ENCODE results near the gene AMPD1. TPM values are rescaled to one million over a fixed set of nuclear protein-coding genes. Genes with fewer than 3 reads are reported as not detected.

The AMPD1 gene
- total and polyA plus RNA-seq, 2 experiments from 2014 or later: not detected

GRCh38 chr1:114700036-114700600, 4.8 kb upstream of the AMPD1 start:
- no peak for DNase-seq (ENCODE audit: low read depth in 1 of 2, low spot score in 1 of 2)
- TF ChIP-seq CTCF (IDR thresholded peaks at IDR 0.05; ENCODE audit: low read depth, low read length): no peak
- no peak overlapping the region for H3K27ac ChIP-seq
- H3K4me1 ChIP-seq (ENCODE audit: low read depth): no peaks in the 10 kb centered on the region
- no peak overlapping the region for H3K4me3 ChIP-seq
- H3K27me3 ChIP-seq: peaks cover 25% of the 10 kb centered on the region
- H3K9me3 ChIP-seq (ENCODE audit: low read depth): no peaks in the 10 kb centered on the region
- H3K36me3 ChIP-seq: no peaks in the 10 kb centered on the region

GRCh38 chr1:114696810-114697209, 1.5 kb upstream of the AMPD1 start:
- no peak for TF ChIP-seq CTCF (IDR thresholded peaks at IDR 0.05; ENCODE audit: low read depth, low read length)
- H3K9me3 ChIP-seq (ENCODE audit: low read depth): no peaks in the 10 kb centered on the region
- peaks cover 25% of the 10 kb centered on the region for H3K27me3 ChIP-seq
- no peaks in the 10 kb centered on the region for H3K4me1 ChIP-seq (ENCODE audit: low read depth)
- no peak overlapping the region for H3K4me3 ChIP-seq
- no peak overlapping the region for H3K27ac ChIP-seq
- no peak for DNase-seq (ENCODE audit: low read depth in 1 of 2, low spot score in 1 of 2)
- no peaks in the 10 kb centered on the region for H3K36me3 ChIP-seq

DNA sequence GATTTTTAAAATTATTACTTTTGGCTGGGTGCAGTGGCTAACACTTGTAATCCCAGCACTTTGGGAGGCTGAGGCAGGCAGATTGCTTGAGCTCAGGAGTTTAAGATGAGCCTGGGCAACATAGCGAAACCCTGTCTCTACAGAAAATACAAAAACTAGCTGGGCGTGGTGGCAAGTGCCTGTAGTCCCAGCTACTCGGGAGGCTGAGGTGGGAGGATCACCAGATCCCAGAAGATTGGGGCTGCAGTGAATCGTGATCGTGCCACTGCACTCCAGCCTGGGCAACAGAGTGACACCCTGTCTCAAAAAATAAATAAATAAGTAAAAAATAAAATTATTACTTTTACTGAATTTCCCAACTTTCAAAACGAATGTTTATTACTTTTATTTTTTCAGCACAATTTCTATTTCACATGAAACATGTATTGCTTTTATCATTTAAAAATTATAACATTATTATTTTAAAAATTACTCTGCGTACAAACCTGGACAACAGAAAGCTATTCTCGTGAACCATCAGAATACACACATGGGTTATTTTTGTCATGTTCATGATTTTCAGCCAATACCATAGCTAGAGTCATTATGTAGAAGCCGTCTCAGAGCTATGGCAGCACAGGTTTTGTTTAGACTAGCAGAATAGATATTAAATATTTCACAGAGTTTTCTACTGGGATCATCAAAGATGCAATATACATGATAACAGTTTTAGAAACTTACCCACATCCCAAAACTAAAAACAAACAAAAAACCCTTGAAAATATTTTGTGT, 621 bp downstream of the AMPD1 start:
- DNase-seq (ENCODE audit: low read depth in 1 of 2, low spot score in 1 of 2): no peak
- no peaks in the 10 kb centered on the region for H3K9me3 ChIP-seq (ENCODE audit: low read depth)
- peaks cover 14% of the 10 kb centered on the region for H3K27me3 ChIP-seq
- TF ChIP-seq CTCF (IDR thresholded peaks at IDR 0.05; ENCODE audit: low read depth, low read length): no peak
- no peak overlapping the region for H3K4me3 ChIP-seq
- no peaks in the 10 kb centered on the region for H3K36me3 ChIP-seq
- H3K4me1 ChIP-seq (ENCODE audit: low read depth): no peaks in the 10 kb centered on the region
- H3K27ac ChIP-seq: no peak overlapping the region

DNA sequence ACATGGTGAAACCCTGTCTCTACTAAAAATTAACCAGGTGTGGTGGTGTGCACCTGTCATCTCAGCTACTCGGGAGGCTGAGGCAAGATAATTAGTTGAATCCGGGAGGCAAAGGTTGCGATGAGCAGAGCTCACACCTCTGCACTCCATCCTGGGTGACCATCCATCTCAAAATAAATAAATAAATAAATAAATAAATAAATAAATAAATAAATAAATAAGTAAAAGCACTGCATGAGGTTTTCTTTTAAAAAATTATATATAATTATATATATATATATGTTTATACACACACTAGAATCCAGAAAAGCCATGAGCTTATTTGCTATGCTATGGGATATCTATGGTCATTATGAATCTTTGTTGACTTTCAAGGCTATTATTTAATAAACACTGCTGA, 2.4 kb downstream of the AMPD1 start:
- DNase-seq (ENCODE audit: low read depth in 1 of 2, low spot score in 1 of 2): no peak
- no peaks in the 10 kb centered on the region for H3K9me3 ChIP-seq (ENCODE audit: low read depth)
- no peak overlapping the region for H3K27ac ChIP-seq
- no peaks in the 10 kb centered on the region for H3K36me3 ChIP-seq
- no peaks in the 10 kb centered on the region for H3K4me1 ChIP-seq (ENCODE audit: low read depth)
- no peak for TF ChIP-seq CTCF (IDR thresholded peaks at IDR 0.05; ENCODE audit: low read depth, low read length)
- peaks cover 17% of the 10 kb centered on the region for H3K27me3 ChIP-seq
- no peak overlapping the region for H3K4me3 ChIP-seq

DNA sequence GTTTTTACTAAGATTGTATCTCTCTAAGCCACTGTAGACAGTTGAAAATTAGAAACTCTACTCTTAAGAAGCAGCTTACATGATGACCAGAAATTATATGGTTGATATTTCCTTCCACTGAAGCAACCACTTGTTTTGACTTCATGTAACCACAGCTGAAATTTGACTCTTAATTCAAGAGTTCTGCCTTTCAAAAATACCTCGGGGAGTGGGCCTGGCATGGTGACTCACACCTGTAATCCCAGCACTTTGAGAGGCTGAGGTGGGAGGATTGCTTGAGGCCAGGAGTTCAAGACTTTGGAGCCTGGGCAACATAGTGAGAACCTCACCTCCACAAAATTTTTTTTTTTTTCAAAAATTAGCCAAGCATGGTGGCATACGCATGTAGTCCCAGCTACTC, 4.3 kb downstream of the AMPD1 start:
- no peak for TF ChIP-seq CTCF (IDR thresholded peaks at IDR 0.05; ENCODE audit: low read depth, low read length)
- Histone ChIP-seq H3K4me3 (no peak overlapping the region), H3K4me1 (ENCODE audit: low read depth) (no peaks in the 10 kb centered on the region), H3K27me3 (peaks cover 7% of the 10 kb centered on the region), H3K36me3 (no peaks in the 10 kb centered on the region), H3K9me3 (ENCODE audit: low read depth) (no peaks in the 10 kb centered on the region), H3K27ac (no peak overlapping the region)
- DNase-seq (ENCODE audit: low read depth in 1 of 2, low spot score in 1 of 2): no peak
